Testis (tissue), 2 donors: ENCODE measurements around the gene CES1.

Experiments used
- POLR2A ChIP-seq: fragments of 450-650 bp; IDR thresholded peaks from one replicate; pipeline ENCODE4 v1.6.1; 2017; ENCODE audit warnings: antibody characterized with exemption, mild to moderate bottlenecking, moderate library complexity
- TF ChIP-seq, protein P1 (sequence below), 3 experiments: fragments of 450-650 bp in 2 of 3; fragments of 200-600 bp in 1 of 3; sonication (generic) in 1 of 3; IDR thresholded peaks; one replicate each; pipeline ENCODE4 v1.5.1; 2016 to 2019; ENCODE audit warnings: antibody characterized with exemption in 3 of 3, mild to moderate bottlenecking in 2 of 3, moderate library complexity in 1 of 3

DNA sequence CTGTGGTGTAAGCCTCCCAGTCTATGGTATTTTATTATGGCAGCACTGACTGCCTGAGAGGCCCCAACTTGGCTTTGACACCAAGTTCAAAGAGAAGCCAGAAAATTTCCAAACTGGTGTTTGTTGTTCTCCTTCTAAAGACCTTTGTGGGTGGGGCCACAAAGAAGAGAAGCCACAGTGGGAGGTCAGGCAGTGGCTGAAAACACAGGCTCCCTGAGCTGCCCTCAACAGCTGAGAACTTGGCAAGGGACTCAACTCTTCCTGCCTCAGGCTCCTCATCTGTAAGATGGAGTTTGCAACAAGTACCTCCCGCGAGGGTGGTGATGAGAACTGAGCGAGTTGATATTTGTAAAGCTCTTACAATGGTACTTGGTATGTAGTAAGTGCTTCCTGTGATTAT lies 24.1 kb upstream of the CES1 start:
- TF ChIP-seq, protein P1, sequence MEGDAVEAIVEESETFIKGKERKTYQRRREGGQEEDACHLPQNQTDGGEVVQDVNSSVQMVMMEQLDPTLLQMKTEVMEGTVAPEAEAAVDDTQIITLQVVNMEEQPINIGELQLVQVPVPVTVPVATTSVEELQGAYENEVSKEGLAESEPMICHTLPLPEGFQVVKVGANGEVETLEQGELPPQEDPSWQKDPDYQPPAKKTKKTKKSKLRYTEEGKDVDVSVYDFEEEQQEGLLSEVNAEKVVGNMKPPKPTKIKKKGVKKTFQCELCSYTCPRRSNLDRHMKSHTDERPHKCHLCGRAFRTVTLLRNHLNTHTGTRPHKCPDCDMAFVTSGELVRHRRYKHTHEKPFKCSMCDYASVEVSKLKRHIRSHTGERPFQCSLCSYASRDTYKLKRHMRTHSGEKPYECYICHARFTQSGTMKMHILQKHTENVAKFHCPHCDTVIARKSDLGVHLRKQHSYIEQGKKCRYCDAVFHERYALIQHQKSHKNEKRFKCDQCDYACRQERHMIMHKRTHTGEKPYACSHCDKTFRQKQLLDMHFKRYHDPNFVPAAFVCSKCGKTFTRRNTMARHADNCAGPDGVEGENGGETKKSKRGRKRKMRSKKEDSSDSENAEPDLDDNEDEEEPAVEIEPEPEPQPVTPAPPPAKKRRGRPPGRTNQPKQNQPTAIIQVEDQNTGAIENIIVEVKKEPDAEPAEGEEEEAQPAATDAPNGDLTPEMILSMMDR (IDR thresholded peaks at IDR 0.05), result no peak
- no peak for TF ChIP-seq POLR2A
